Measurements from ENCODE around the gene RASGRP1.

RASGRP1 gene

GRCh38 chr15:38553071-38553470, 11.5 kb downstream of the RASGRP1 start:
- no peaks in the 10 kb centered on the region for H3K4me1 ChIP-seq
- no peak overlapping the region for H3K4me3 ChIP-seq
- no peak overlapping the region for H3K27ac ChIP-seq
- intact Hi-C loops (cut with DNase I; ENCODE audit: low total_unique reads): no loop called here
- no peak for DNase-seq
- H3K27me3 ChIP-seq: no peaks in the 10 kb centered on the region
- H3K36me3 ChIP-seq: no peaks in the 10 kb centered on the region
- H3K9me3 ChIP-seq: no peaks in the 10 kb centered on the region
- no peak for TF ChIP-seq CTCF (IDR thresholded peaks at IDR 0.05)

- Histone ChIP-seq H3K27me3 (no peaks in the 10 kb centered on the region), H3K9me3 (no peaks in the 10 kb centered on the region), H3K36me3 (no peaks in the 10 kb centered on the region), H3K27ac (no peak overlapping the region), H3K4me3 (no peak overlapping the region), H3K4me1 (no peaks in the 10 kb centered on the region)
- DNase-seq: no peak
- TF ChIP-seq CTCF (IDR thresholded peaks at IDR 0.05): no peak
- intact Hi-C loops (cut with DNase I; ENCODE audit: low total_unique reads): no loop called here
Measured at GRCh38 chr15:38551720-38552648, 12.6 kb downstream of the RASGRP1 start.

DNA sequence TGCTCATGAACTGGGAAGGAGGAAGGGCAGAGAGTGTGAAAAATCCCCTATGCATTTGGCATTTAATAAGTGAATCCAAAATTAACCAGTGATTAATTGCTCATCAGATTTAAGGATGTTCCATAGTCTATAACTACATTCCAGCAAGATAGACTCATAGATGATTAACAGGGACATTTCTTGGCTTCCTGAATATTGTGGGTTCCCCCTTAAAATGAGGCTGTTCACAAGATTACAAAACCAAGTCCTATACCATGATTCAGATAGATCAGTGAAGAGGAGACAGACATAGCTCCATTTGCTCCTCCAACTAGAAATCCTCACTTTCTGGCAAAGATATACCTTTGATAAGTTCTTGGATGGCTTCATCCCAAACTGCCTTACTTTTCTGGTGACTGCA, 15.4 kb downstream of the RASGRP1 start:
- no peaks in the 10 kb centered on the region for H3K9me3 ChIP-seq
- no peaks in the 10 kb centered on the region for H3K27me3 ChIP-seq
- H3K36me3 ChIP-seq: no peaks in the 10 kb centered on the region
- no peaks in the 10 kb centered on the region for H3K4me1 ChIP-seq
- no peak for TF ChIP-seq CTCF (IDR thresholded peaks at IDR 0.05)
- H3K4me3 ChIP-seq: no peak overlapping the region
- DNase-seq: no peak
- intact Hi-C loops (cut with DNase I; ENCODE audit: low total_unique reads): no loop called here
- no peak overlapping the region for H3K27ac ChIP-seq

GRCh38 chr15:38547255-38547997, 17.2 kb downstream of the RASGRP1 start:
- Histone ChIP-seq H3K27ac (no peak overlapping the region), H3K4me1 (no peaks in the 10 kb centered on the region), H3K36me3 (no peaks in the 10 kb centered on the region), H3K27me3 (no peaks in the 10 kb centered on the region), H3K4me3 (no peak overlapping the region), H3K9me3 (no peaks in the 10 kb centered on the region)
- intact Hi-C loops (cut with DNase I; ENCODE audit: low total_unique reads): no loop called here
- no peak for DNase-seq
- no peak for TF ChIP-seq CTCF (IDR thresholded peaks at IDR 0.05)

- Histone ChIP-seq H3K27ac (no peak overlapping the region), H3K4me3 (no peak overlapping the region), H3K36me3 (no peaks in the 10 kb centered on the region), H3K9me3 (no peaks in the 10 kb centered on the region), H3K4me1 (no peaks in the 10 kb centered on the region), H3K27me3 (no peaks in the 10 kb centered on the region)
- intact Hi-C loops (cut with DNase I; ENCODE audit: low total_unique reads): no loop called here
- no peak for DNase-seq
- TF ChIP-seq CTCF (IDR thresholded peaks at IDR 0.05): no peak
Measured at GRCh38 chr15:38545179-38545578, 19.4 kb downstream of the RASGRP1 start.
